Stomach (tissue), 4 donors: ENCODE data around the gene KRT33B.

ENCODE experiments used
- CTCF ChIP-seq, 7 experiments: fragments of 450-650 bp in 4 of 7; fragments of 200-600 bp in 3 of 7; sonication (generic) in 3 of 7; IDR thresholded peaks; one replicate each; pipeline ENCODE4 v1.5.1; 2016 to 2019; ENCODE audit warnings: antibody characterized with exemption in 7 of 7, control low read depth in 2 of 7, mild to moderate bottlenecking in 1 of 7
- EP300 ChIP-seq: sonication (generic); formaldehyde crosslinking; IDR thresholded peaks from one replicate; pipeline ENCODE4 v1.6.1; 2017; ENCODE audit warnings: antibody characterized with exemption
- POLR2A ChIP-seq, 4 donors: fragments of 450-650 bp; IDR thresholded peaks; one replicate each; pipeline ENCODE4 v1.6.1; 2016; ENCODE audit warnings: antibody characterized with exemption in 4 of 4, control low read depth in 2 of 4, mild to moderate bottlenecking in 1 of 4, moderate library complexity in 1 of 4
- POLR2AphosphoS5 ChIP-seq, 3 donors: sonication (generic); formaldehyde crosslinking; IDR thresholded peaks; one replicate each; pipeline ENCODE4 v1.6.1; 2016; ENCODE audit warnings: antibody characterized with exemption in 3 of 3

DNA sequence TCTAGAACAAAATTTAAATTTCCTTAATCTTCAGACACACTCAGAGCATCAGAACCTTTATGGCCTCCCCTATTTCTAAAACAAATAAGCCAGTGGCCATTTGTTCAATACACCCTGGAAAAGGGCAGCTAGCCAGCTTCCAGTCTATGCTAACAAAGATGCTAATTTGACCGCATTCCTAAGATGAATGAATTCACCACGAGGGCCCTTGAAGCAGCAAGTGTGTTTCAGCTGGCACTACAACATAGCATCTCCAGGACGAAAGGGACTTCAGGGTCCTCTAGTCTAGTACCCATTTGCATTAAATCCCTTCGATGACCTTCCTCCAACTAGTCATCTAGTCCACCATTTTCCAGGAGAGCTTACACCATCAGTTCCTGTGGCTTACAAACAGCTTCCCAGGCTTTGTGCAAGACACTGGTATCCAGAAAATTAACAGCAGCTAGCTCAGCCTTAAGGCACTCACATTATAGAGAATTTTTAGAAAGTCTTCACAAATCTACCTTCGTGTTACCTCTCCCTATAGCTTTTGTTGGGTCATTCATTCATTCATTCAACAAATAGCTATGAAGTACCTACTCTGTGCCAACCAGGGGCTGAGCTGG, 43.8 kb upstream of the KRT33B start:
- TF ChIP-seq EP300 (no peak), CTCF (IDR thresholded peaks at IDR 0.05) (no peak), POLR2AphosphoS5 (IDR thresholded peaks at IDR 0.05) (no peak), POLR2A (IDR thresholded peaks at IDR 0.05) (no peak)
